HCT116 (cell line): ENCODE measurements around the gene MRPL18.

Source experiments
- CEBPB ChIP-seq: IDR thresholded peaks from 2 replicates; pipeline ENCODE4 v1.6.1; 2012; ENCODE audit warnings: low read depth
- CTCF ChIP-seq, 3 experiments: fragments of 200-600 bp in 1 of 3; sonication (generic) in 1 of 3; IDR thresholded peaks in 2 of 3; conservative IDR thresholded peaks in 1 of 3; 2 replicates each; pipeline ENCODE4 v1.5.1; 2012 to 2017; ENCODE audit warnings: low read depth in 2 of 3, low read length in 2 of 3, antibody characterized with exemption in 1 of 3, borderline replicate concordance in 1 of 3, control low read depth in 1 of 3, mild to moderate bottlenecking in 1 of 3, mixed read lengths in 1 of 3, mixed run types in 1 of 3, moderate library complexity in 1 of 3; ENCODE audit not compliant: insufficient read depth in 1 of 3
- EGR1 ChIP-seq: IDR thresholded peaks from 2 replicates; pipeline ENCODE4 v1.6.1; 2012; ENCODE audit warnings: low read depth
- EZH2 ChIP-seq: fragments of 200-600 bp; sonication (generic); IDR thresholded peaks from 2 replicates; pipeline ENCODE4 v1.6.1; 2017; ENCODE audit warnings: antibody characterized with exemption, mixed run types
- EZH2phosphoT487 ChIP-seq: fragments of 200-600 bp; IDR thresholded peaks from 2 replicates; pipeline ENCODE4 v1.6.1; 2018; ENCODE audit warnings: antibody characterized with exemption, borderline replicate concordance
- POLR2A ChIP-seq: IDR thresholded peaks from 2 replicates; pipeline ENCODE4 v1.7.0; 2011; ENCODE audit warnings: borderline replicate concordance; ENCODE audit not compliant: insufficient read depth, insufficient read length; ENCODE audit errors: extremely low read depth
- SIN3A ChIP-seq: IDR thresholded peaks from 2 replicates; pipeline ENCODE4 v1.6.1; 2012; ENCODE audit warnings: low read depth
- TCF7L2 ChIP-seq: IDR thresholded peaks from 2 replicates; pipeline ENCODE4 v1.7.0; 2011; ENCODE audit warnings: borderline replicate concordance, inconsistent platforms; ENCODE audit not compliant: insufficient read depth, insufficient read length; ENCODE audit errors: extremely low read depth
- ZFX ChIP-seq: fragments of 450-650 bp; IDR thresholded peaks from 2 replicates; pipeline ENCODE4 v1.6.1; 2017
- ZNF274 ChIP-seq: fragments of 200-500 bp; sonication (Bioruptor generic); IDR thresholded peaks from 2 replicates; pipeline ENCODE4 v1.6.1; 2014; ENCODE audit warnings: mild to moderate bottlenecking, low read depth, low read length, inconsistent platforms

GRCh38 chr6:159778131-159778530 is 12.1 kb upstream of the MRPL18 start:
- TF ChIP-seq EGR1 (no peak), EZH2 (no peak), POLR2A (no peak), CEBPB (no peak), SIN3A (no peak), ZFX (no peak), CTCF (IDR thresholded peaks at IDR 0.05 in 2 of 3, conservative IDR thresholded peaks at IDR 0.05 in 1 of 3; ENCODE audit: borderline replicate concordance in 1 of 3, insufficient read depth in 1 of 3, low read depth in 2 of 3, low read length in 2 of 3) (no peak), TCF7L2 (no peak), ZNF274 (no peak), EZH2phosphoT487 (no peak)
